Gastrocnemius medialis (tissue), 4 donors: ENCODE results near the gene ENTPD6. TPM values are rescaled to one million over a fixed set of nuclear protein-coding genes. Genes with fewer than 3 reads are reported as not detected.

Source experiments
- ATAC-seq, 2 donors: fragments of 150-250 bp; one replicate each; pipeline ENCODE4 v1.9.1; 2016
- DNase-seq, 2 donors: peaks; one replicate each; pipeline ENCODE4 v3.0.0-alpha.2; 2019
- H3K27ac ChIP-seq, 4 donors: fragments of 200-600 bp; sonication (generic); 1 replicate in 1 of 4; 2 replicates in 3 of 4; pipeline ENCODE4 v1.5.1; 2016 to 2018; ENCODE audit warnings: mild to moderate bottlenecking in 2 of 4, moderate library complexity in 1 of 4
- H3K27me3 ChIP-seq, 3 donors: fragments of 200-600 bp; sonication (generic) in 2 of 3; 1 replicate in 1 of 3; 2 replicates in 2 of 3; pipeline versions ENCODE4 v1.5.1 to v1.6.0; 2016 to 2019; ENCODE audit warnings: mild to moderate bottlenecking in 1 of 3, moderate library complexity in 1 of 3
- H3K36me3 ChIP-seq, 2 donors: fragments of 200-600 bp; sonication (generic) in 1 of 2; one replicate each; pipeline ENCODE4 v1.5.1; 2017 to 2018
- H3K4me1 ChIP-seq, 2 donors: fragments of 200-600 bp; sonication (generic) in 1 of 2; one replicate each; pipeline ENCODE4 v1.5.1; 2016 to 2017; ENCODE audit warnings: mild to moderate bottlenecking in 2 of 2
- H3K4me3 ChIP-seq, 4 donors: fragments of 200-600 bp; sonication (generic) in 3 of 4; 1 replicate in 1 of 4; 2 replicates in 3 of 4; pipeline ENCODE4 v1.5.1; 2016 to 2019; ENCODE audit warnings: mild to moderate bottlenecking in 2 of 4
- H3K9me3 ChIP-seq, 3 donors: fragments of 200-600 bp; sonication (generic) in 2 of 3; 1 replicate in 1 of 3; 2 replicates in 2 of 3; pipeline ENCODE4 v1.5.1; 2016 to 2019
- CTCF ChIP-seq, 5 experiments: fragments of 450-650 bp in 3 of 5; fragments of 200-600 bp in 2 of 5; sonication (generic) in 2 of 5; IDR thresholded peaks in 4 of 5; conservative IDR thresholded peaks in 1 of 5; 1 replicate in 4 of 5; 2 replicates in 1 of 5; pipeline ENCODE4 v1.5.1; 2016 to 2019; ENCODE audit warnings: antibody characterized with exemption in 5 of 5, mild to moderate bottlenecking in 3 of 5, moderate library complexity in 3 of 5
- POLR2A ChIP-seq, 2 donors: fragments of 450-650 bp; IDR thresholded peaks; one replicate each; pipeline ENCODE4 v1.6.1; 2017; ENCODE audit warnings: antibody characterized with exemption in 2 of 2, mild to moderate bottlenecking in 2 of 2, moderate library complexity in 2 of 2
- in situ Hi-C, 4 donors: fragments of 200-750 bp; cut with MboI; loops; one replicate each; pipeline versions ENCODE4 v1.15.0 to v1.8.0; 2017; ENCODE audit warnings: low sequenced_read_pairs in 4 of 4
- intact Hi-C: fragments of 100-400 bp; cut with DNase I; formaldehyde crosslinking; loops from one replicate; pipeline ENCODE4 v1.15.1; 2023; ENCODE audit warnings: low total_unique reads
- total RNA-seq, 4 donors: library from RNA; depleted of rRNA; stranded (reverse); fragments of >200 nt; gene quantifications; one replicate each; pipeline versions ENCODE4 v1.1.0 to v1.2.3, GENCODE V29; 2016

ENTPD6 gene
- total RNA-seq, 4 donors from 2014 or later = 27.0 to 61.1 (median 50.2) TPM

GRCh38 chr20:25198663-25199383 is 3.3 kb downstream of the ENTPD6 start:
- no peak for ATAC-seq
- peak overlapping the region in 3 of 4 donors; percentile 22 to 36 (median 27) for H3K27ac ChIP-seq
- intact Hi-C loops (loop anchor here (5.0 kb wide), 2 partner anchors 193 to 207 kb away; partner anchors contain the start of genes ABHD12 and APMAP), in situ Hi-C loops (loop anchor here in 3 of 4 donors (5.0 to 25.0 kb wide), 5 partner anchors 88 to 212 kb away; partner anchors contain the start of genes ABHD12 (in 1 of the 3), ACSS1 (in 1 of the 3) and APMAP (in 1 of the 3))
- peaks cover 6 to 26% of the 10 kb centered on the region in 2 donors for H3K4me1 ChIP-seq
- no peak for DNase-seq
- TF ChIP-seq CTCF (IDR thresholded peaks at IDR 0.05 in 4 of 5, conservative IDR thresholded peaks at IDR 0.05 in 1 of 5) = no peak
- no peak for TF ChIP-seq POLR2A (IDR thresholded peaks at IDR 0.05)
- no peak overlapping the region for H3K4me3 ChIP-seq
- no peaks in the 10 kb centered on the region for H3K27me3 ChIP-seq
- no peaks in the 10 kb centered on the region for H3K36me3 ChIP-seq
- no peaks in the 10 kb centered on the region for H3K9me3 ChIP-seq

DNA sequence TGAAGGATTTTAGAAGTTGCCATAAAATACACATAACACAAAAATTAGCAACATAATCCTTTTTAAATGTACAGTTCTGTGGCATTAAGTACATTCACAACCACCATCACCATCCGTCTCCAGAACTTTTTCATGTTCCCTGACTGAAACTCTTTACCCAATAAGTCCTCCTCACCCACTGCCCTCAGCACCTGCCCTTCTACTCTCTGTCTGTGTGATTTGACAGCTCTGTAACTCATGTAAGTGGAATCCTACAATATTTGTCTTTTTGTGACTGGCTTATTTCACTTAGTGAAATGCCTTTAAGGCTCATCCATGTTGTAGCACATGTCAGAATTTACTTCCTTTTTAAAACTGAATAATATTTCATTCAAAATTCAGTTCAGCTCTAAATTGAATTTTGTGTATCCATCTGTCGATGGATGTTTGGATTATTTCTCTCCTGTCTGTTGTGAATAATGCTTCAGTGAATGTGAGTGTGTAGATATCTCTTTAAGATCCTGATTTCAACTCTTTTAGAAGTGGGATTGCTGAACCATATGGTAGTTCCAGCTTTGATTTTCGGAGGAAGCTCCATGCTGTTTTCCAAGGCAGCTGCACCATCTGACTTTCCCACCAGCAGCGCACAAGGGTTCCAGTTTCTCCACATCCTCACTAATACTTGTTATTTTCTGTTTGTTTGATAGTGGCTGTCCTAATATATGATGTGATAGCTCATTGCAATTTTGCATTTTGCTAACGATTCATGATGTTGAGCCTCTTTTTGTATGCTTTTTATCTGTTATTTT is 4.2 kb downstream of the ENTPD6 start:
- Histone ChIP-seq H3K4me3 (no peak overlapping the region), H3K4me1 (peaks cover 6 to 29% of the 10 kb centered on the region in 2 donors)
- intact Hi-C loops = loop anchor here (5.0 kb wide), 2 partner anchors 193 to 207 kb away; partner anchors contain the start of genes ABHD12 and APMAP

DNA sequence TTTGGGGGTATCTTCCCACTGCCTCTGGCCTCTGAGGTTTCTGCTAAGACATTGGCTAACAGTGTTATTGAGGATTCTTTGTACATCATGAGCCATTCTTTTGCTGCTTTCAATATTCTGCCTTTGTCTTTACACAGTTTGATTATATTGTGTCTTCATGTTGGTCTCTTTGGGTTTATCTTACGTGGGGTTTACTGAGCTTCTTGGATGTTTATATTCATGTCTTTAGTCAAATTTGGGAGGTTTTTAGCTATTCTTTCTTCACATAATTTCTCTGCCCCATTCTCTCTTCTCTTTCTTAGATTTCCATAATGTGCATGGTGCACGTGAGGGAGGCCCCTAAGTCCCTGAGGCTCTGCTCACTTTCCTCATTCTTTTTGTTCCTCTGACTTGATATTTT is 7.6 kb downstream of the ENTPD6 start:
- H3K36me3 ChIP-seq = no peaks in the 10 kb centered on the region
- no peak overlapping the region for H3K4me3 ChIP-seq
- DNase-seq (no peak), ATAC-seq (no peak)
- H3K27me3 ChIP-seq = no peaks in the 10 kb centered on the region
- TF ChIP-seq CTCF (IDR thresholded peaks at IDR 0.05 in 4 of 5, conservative IDR thresholded peaks at IDR 0.05 in 1 of 5) (no peak), POLR2A (IDR thresholded peaks at IDR 0.05) (no peak)
- no peak overlapping the region for H3K27ac ChIP-seq
- peaks cover 0 to 12% of the 10 kb centered on the region in 2 donors for H3K4me1 ChIP-seq
- intact Hi-C loops = no loop called here
- H3K9me3 ChIP-seq = no peaks in the 10 kb centered on the region
- in situ Hi-C loops = loop anchor here in 1 of 4 donors (25.0 kb wide), 1 partner anchor 216 kb away; the partner anchor contains the start of gene APMAP

More for the DNA sequence above, 4.2 kb downstream of the ENTPD6 start:
- peak overlapping the region in 2 of 4 donors; percentile 22 to 27 for H3K27ac ChIP-seq
- H3K9me3 ChIP-seq = no peaks in the 10 kb centered on the region
- DNase-seq (no peak), ATAC-seq (no peak)
- in situ Hi-C loops = loop anchor here in 3 of 4 donors (5.0 to 25.0 kb wide), 5 partner anchors 88 to 212 kb away; partner anchors contain the start of genes APMAP (in 2 of the 3), ABHD12 (in 1 of the 3) and ACSS1 (in 1 of the 3)
- TF ChIP-seq POLR2A (IDR thresholded peaks at IDR 0.05) (no peak), CTCF (IDR thresholded peaks at IDR 0.05 in 4 of 5, conservative IDR thresholded peaks at IDR 0.05 in 1 of 5) (no peak)
- H3K36me3 ChIP-seq = no peaks in the 10 kb centered on the region
- no peaks in the 10 kb centered on the region for H3K27me3 ChIP-seq

GRCh38 chr20:25203871-25204320 is 8.4 kb downstream of the ENTPD6 start:
- intact Hi-C loops (no loop called here), in situ Hi-C loops (loop anchor here in 1 of 4 donors (25.0 kb wide), 1 partner anchor 217 kb away; the partner anchor contains the start of gene APMAP)
- H3K4me1 ChIP-seq = peaks cover 0 to 8% of the 10 kb centered on the region in 2 donors
- TF ChIP-seq CTCF (IDR thresholded peaks at IDR 0.05 in 4 of 5, conservative IDR thresholded peaks at IDR 0.05 in 1 of 5) = no peak
- TF ChIP-seq POLR2A (IDR thresholded peaks at IDR 0.05) = no peak
- no peaks in the 10 kb centered on the region for H3K9me3 ChIP-seq
- no peaks in the 10 kb centered on the region for H3K27me3 ChIP-seq
- no peak overlapping the region for H3K27ac ChIP-seq
- no peaks in the 10 kb centered on the region for H3K36me3 ChIP-seq
- ATAC-seq (no peak), DNase-seq (no peak)
- no peak overlapping the region for H3K4me3 ChIP-seq
